ENCODE measurements around the gene CCDC8.

CCDC8 gene

GRCh38 chr19:46374536-46375475, 38.6 kb downstream of the CCDC8 start:
- TF ChIP-seq CTCF (conservative IDR thresholded peaks at IDR 0.05; ENCODE audit: control insufficient read depth, insufficient read depth, low read depth, low read length) = no peak
- DNase-seq (ENCODE audit: low read depth) = no peak

GRCh38 chr19:46373491-46374359, 39.6 kb downstream of the CCDC8 start:
- no peak for TF ChIP-seq CTCF (conservative IDR thresholded peaks at IDR 0.05; ENCODE audit: control insufficient read depth, insufficient read depth, low read depth, low read length)
- peak; percentile 21 for DNase-seq (ENCODE audit: low read depth)
- no peak overlapping the region for H3K4me3 ChIP-seq (ENCODE audit: control insufficient read depth, low read depth, low read length)

More at GRCh38 chr19:46374536-46375475, 38.6 kb downstream of the CCDC8 start:
- no peak overlapping the region for H3K4me3 ChIP-seq (ENCODE audit: control insufficient read depth, low read depth, low read length)

- peak; percentile 62 for DNase-seq (ENCODE audit: low read depth)
- H3K4me3 ChIP-seq (ENCODE audit: control insufficient read depth, low read depth, low read length) = no peak overlapping the region
- peak; percentile 39 for TF ChIP-seq CTCF (conservative IDR thresholded peaks at IDR 0.05; ENCODE audit: control insufficient read depth, insufficient read depth, low read depth, low read length)
Observed at GRCh38 chr19:46372901-46373490, 40.4 kb downstream of the CCDC8 start.

GRCh38 chr19:46371371-46371901, 41.9 kb downstream of the CCDC8 start:
- no peak for TF ChIP-seq CTCF (conservative IDR thresholded peaks at IDR 0.05; ENCODE audit: control insufficient read depth, insufficient read depth, low read depth, low read length)
- DNase-seq (ENCODE audit: low read depth) = no peak
- H3K4me3 ChIP-seq (ENCODE audit: control insufficient read depth, low read depth, low read length) = no peak overlapping the region

- H3K4me3 ChIP-seq (ENCODE audit: control insufficient read depth, low read depth, low read length) = no peak overlapping the region
- TF ChIP-seq CTCF (conservative IDR thresholded peaks at IDR 0.05; ENCODE audit: control insufficient read depth, insufficient read depth, low read depth, low read length) = no peak
- DNase-seq (ENCODE audit: low read depth) = no peak
Observed at GRCh38 chr19:46369817-46370216, 43.5 kb downstream of the CCDC8 start.

GRCh38 chr19:46368116-46368515, 45.2 kb downstream of the CCDC8 start:
- no peak overlapping the region for H3K4me3 ChIP-seq (ENCODE audit: control insufficient read depth, low read depth, low read length)
- TF ChIP-seq CTCF (conservative IDR thresholded peaks at IDR 0.05; ENCODE audit: control insufficient read depth, insufficient read depth, low read depth, low read length) = no peak
- no peak for DNase-seq (ENCODE audit: low read depth)

All from fibroblast of mammary gland (primary cell).